GM19023 (cell line): ENCODE measurements around the gene CTXND1.
"Not testable (repeated sequence)": the region's sequence is repeated elsewhere in the genome, so short reads cannot be mapped to it uniquely, and the experiment has no call there.

Experiments used
- ATAC-seq: cut with Tn5 transposase; IDR thresholded peaks from one replicate; pipeline ENCODE4 v1.9.1; 2021; ENCODE audit warnings: mild to moderate bottlenecking, moderate library complexity; ENCODE audit not compliant: unreplicated experiment

CTXND1 gene

DNA sequence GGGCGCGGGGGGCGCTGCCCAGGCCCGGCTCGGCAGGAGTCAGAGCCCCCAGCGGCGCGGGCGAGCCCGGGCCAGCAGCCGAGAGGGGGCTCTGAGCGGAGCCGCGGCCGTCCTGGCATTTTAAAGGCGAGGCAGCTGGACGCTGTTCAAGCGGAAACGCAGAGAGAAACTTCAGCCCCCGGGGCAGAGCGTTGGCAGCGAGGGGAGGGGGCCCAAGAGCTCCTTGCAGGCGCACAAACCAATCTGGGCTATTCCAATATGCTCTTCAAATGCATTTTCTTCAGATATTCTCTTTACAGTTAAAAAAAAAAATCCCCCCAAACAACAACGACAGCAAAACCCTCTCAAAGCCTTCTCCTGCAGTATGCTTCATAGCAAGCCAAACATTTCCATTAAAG is at the start of gene CTXND1:
TSS of gene CTXND1 (minus strand) at position 93 of the 398 bp plus-strand sequence. CDS start 50,264 bp downstream, outside the sequence.
- ATAC-seq = no peak

DNA sequence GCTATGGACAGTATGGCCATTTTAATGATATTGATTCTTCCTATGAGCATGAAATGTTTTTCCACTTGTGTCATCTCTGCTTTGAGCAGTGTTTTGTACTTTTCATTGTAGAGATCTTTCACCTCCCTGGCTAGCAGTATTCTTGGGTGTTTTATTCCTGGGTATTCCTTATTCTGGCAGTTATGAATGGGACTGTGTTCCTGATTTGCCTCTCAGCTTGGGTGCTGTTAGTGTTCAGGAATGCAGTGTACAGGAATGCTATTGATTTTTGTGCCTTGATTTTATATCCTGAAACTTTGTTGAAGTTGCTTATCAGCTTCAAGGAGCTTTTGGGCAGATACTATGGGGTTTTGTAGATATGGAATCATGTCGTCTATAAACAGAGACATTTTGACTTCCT is 49.5 kb upstream of the CTXND1 start:
- ATAC-seq = no peak

DNA sequence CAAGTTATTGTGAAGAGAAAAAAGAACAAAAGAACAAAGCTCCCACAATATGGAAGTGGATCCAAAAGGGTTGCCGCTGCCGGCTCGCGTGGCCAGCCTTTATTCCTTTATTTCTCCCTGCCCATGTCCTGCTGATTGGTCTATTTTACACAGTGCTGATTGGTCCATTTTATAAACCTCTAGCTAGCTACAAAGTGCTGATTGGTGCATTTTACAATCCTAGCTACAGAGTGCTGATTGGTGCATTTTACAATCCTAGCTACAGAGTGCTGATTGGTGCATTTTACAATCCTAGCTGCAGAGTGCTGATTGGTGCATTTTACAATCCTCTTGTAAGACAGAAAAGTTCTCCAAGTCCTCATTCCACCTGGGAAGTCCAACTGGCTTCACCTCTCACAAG is 43.8 kb upstream of the CTXND1 start:
- not testable (repeated sequence) for ATAC-seq

DNA sequence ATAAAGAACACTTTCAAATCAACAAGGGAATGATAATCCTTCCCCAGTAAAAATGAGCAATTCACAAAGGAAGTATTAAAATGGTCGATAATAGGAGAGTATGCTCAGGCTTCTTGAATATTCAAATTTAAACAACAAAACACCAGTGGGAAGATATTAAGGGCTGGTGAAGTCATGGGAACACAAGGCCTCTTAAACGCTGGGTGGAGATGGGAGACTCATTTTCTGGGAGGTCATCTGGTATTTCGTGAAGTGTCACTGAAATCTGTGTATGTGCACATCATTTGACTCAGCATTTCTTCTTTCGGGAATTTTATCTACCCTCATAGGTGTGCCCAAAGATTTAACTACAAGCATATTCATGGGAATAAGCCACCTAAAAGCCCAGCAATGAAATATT is 40.1 kb upstream of the CTXND1 start:
- no peak for ATAC-seq

DNA sequence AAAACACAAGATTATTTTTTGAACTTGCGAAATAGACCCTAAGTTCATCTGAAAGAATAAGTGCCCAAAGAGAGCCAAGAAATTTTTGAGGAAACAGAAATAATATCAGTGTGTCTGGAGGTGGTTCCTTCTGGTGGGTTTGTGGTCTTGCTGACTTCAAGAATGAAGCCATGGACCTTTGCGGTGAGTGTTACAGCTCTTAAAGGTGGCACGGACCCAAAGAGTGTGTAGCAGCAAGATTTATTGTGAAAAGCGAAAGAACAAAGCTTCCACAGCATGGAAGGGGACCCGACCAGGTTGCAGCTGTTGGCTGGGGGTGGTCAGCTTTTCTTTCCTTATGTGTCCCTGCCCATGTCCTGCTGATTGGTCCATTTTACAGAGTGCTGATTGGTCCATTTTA is 38.9 kb upstream of the CTXND1 start:
- not testable (repeated sequence) for ATAC-seq

DNA sequence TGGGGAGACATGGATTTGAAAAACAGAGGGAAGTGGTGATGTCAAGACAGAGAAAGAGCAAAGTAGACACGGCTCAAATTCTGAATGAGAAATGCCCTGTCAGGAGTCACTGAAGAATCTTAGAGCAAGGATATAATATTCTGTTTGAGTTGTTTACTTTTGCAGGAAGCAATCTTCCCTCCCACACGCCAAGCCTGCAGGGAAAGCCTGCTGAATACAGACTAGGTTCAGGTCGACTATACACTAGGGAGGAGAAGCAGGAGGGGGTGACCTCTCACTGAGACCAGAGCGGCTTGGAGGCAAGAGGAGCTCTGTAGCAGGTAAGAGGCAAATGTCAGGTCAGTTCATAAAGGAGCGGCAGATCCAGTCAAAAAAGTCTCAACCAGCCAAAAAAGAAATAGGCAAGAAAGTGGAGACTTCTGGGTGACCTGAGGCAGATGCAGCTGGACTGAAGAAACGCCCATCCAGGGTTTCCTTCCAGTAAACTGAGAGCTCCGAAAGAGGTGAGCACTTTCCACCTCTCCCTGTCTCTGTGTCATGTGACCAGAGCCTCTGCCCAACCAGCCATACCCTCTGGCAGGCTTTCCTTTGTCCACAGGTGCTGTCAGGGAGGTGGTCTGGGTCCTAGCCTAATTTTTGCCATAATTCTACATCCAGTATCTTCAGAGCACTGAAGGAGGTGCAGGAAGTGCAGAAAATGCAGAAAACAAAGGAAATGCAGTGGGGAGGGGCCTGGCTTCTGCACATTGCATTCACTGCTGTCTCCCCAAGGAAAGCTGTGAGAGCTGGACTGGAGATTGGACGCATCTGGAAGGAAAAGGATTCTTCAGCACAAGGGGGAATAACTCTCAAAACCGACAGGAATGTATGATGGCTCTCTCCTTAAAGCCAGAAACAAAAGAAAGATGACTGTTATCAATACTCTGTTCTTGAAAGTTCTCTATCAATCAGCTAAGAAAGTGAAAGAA is 37.8 kb upstream of the CTXND1 start:
- no peak for ATAC-seq

DNA sequence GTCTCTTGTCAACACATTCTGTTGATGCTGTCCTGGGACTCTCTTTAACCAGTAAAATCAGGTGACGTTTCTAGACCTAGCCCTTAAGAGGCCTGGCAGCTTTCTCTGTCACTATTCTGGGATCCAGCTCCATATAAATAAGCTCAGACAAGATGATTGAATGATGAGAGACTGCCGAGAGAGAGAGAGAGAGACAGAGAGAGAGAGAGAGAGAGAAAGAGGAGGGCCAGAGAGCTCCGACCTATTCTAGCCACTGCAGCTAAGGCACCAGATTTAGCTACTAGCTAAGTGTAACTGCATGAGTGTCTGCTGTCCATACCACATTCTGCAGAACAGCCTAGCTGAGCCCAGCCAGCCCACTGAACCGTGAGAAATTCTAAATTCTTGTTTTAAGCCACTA is 36.1 kb upstream of the CTXND1 start:
- no peak for ATAC-seq

DNA sequence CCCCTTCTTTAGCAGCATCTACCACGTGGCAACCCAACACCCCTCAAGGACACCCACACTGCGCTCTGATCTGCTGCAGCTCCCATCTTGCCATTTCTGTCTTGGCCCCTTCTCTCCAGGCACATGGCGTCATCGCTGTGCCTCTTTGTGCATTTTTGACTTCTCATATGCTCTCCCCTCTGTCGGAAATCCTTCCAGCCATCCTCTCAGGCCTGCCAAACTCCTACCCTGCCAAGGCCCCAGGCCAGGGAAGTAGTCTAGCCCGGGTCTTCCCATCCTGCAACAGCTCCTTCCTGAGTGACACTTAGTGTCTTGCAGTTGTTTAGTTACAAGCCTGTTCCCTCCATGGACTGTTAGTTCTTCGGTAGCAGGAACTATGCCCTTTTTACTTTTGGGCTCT is 34.0 kb upstream of the CTXND1 start:
- ATAC-seq = no peak

DNA sequence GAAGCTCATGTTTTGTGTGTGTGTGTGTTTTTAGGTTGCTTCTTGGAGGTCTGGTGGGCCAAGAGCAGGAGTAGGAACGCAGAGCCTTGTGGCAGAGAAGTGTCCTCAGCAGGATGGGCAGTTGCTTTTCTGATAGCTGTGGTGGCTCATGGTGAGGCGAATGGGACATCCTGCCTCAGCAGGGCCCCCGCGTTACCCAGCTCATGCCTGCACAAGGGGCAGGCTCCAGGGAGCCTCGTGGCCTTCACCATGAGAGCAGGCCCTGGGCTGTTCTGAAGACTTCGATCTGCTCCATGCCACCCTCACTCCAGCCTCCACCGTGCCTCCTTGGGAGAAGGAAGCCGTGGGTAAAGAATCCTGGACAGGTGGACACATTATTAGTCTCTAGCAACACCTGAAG is 33.4 kb upstream of the CTXND1 start:
- ATAC-seq = no peak

DNA sequence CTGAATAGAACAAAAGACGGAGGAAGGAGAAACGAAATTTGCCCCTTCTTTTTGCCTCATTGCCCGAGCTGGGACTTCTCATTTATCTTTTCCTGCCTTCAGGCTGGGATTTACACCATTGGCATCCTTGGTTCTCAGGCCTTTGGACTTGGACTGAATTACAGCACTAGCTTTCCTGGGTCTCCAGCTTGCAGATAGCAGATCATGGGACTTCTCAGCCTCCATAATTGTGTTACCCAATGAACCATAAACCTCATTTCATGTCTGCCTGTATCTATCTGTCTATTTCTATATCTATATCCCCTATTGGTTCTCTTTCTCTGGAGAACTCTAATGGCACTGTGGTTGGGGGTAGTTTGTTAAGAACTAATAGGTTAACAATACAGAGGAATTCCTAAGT is 31.5 kb upstream of the CTXND1 start:
- ATAC-seq = no peak

DNA sequence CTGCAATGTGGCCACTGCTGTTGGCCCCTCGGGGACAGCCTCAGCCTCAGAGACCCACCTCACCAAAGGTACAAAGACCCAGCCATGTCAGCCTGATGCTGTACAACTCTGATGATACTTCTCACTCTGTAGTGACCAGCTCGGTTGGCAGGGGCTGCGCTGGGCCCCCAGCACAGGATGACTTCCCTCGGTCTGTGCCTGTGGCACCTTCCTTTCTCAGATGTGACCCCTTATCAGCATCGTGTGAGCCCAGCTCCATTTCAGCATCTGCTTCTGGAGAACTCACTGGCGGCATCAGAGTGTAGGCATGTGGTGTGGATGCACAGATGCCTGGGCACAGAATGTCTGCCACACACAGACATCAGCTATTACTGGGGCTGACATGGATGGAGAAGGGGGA is 25.1 kb upstream of the CTXND1 start:
- no peak for ATAC-seq

DNA sequence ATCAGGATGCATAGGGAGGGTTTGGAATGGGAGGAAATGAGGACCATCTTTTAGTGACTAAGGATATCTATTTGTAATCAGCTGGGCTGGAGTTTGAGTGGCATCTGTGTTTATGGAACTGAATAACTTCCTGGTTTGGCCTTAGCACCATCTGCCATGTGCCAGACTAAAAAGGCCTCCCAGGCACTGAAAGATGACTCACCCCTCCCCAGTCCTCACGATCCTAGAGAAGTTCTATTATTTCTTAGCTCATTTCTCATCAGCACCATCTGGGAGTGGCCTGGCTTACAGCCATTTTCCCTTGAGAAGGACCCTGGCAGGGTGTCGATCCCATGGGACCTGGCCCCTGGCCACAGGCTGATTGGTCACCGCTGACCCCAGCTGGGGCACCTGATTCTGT is 23.9 kb upstream of the CTXND1 start:
- no peak for ATAC-seq

DNA sequence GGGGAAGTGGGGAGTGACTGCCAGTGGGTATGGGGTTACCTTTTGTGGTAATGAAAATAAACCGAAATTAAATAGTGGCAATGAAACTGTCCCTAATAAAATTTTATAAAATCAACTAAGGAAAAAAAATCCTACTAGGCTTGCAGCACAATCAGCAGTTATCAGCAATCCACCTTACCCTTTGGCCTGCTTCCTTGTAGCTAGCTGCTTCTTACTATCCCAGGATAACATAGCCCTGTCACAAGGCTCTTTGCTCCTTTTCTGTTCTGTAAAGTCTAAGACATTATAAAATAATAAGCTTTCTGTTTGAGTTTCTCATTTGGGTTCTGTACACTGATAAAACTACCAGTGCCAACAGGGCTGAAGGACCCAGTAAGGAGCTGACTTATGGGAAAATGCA is 23.0 kb upstream of the CTXND1 start:
- ATAC-seq = no peak

DNA sequence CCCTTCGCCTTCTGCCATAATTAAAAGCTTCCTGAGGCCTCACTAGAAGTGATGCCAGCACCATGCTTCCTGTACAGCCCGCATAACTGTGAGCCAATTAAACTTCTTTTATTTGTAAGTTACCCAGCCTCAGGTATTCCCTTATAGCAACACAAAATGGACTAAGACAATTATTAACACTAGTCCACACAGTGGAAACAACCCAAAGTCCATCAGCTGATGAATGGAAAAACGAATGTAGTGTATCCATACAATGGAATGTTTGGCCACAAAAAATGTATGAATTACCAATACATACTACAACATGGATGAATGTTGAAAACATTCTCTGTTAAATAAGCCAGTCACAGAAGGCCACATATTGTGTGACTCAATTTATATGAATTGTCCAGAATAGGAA is 22.5 kb upstream of the CTXND1 start:
- no peak for ATAC-seq

DNA sequence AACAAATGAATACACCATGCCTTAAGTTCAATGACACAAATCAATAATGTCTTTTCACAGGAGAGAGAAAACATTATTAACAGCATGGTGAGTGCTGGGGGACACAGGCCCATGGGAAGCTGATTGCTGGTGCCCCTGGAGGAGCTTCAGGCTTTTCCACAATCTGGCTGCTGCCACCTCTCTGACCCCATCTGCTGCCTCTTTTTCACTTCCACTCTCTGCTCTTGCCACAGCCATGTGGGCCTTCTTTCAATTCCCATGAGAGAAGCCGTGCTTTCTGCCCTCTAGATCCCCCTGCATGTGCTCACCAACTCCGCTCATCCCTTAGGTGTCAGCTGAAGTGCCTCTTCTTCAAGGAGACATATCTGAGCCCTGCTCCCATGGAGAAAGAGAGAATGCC is 21.0 kb upstream of the CTXND1 start:
- no peak for ATAC-seq

DNA sequence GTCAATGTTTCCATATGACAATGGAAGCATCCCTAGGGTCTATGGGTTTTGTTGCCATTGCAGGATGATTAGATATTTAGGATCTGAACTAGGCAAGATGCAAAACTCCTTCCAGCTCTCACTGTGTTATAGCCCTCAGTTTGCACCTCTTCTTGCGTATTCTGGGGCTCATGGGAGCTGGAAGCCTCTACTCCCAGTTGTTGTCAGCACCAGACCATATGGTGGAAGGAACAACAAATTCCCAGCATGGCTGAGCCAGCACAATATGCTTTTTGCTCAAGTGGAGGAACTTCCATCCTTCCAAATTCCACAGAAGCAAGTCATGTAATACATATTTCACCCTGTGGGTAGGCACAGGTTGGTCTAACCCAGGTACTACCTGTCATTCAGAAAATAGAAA is 18.5 kb upstream of the CTXND1 start:
- ATAC-seq = no peak

DNA sequence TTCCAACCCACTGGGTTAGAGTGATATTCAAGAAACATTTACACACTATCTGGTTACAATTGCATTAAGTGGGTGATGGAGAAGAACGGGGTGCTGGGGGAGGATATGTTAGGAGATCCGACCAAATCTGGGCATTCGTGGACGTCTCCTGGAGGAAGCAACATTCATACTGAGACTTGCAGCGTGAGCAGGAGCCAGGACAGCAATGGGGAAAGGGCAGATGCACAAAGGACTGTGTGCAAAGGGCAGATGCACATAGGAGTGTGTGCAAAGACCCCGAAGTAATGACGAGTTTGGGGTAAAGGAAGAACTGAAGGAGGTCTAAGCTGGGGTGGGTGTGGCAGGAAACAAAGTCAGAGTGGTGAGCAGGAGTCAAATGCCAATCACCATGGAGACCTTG is 16.1 kb upstream of the CTXND1 start:
- ATAC-seq = no peak

DNA sequence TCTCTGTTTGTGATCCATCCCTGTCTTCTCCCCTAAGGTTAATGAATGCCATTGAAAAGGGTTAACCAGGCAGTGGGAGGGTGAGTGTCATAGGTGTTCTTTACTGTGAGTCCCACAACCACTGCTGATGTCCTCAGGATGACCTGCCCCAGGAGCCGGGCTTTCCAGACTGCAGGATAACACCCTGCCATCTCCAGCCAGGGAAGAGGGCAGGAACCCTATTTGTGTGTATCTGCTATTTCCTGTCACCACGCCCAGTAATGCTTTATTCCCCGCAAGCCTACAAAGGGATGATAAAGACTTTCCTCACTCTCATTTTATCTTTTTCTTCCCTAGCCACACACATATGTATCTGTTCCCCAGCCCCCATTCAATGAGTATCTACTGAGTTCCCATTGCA is 15.6 kb upstream of the CTXND1 start:
- ATAC-seq = no peak

DNA sequence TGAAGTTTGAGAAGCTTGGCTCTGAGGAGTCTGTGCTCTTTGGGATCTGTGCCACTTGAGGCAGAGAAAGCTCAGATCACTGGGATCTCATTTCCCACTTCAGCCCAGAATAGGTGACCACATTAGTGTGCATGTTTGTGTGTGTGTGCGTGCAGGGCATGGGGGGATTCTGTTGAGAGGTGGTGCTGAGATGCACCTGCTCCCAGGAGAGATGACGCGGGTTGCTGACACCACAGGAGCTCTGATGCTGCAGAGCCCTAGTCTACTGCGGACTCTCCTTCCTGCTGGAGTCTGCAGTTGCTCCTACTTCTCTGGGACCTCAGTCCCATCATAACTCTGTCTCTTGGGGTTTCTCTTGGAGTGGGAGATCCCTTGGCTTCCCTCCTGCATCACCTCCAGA is 14.7 kb upstream of the CTXND1 start:
- ATAC-seq = no peak

DNA sequence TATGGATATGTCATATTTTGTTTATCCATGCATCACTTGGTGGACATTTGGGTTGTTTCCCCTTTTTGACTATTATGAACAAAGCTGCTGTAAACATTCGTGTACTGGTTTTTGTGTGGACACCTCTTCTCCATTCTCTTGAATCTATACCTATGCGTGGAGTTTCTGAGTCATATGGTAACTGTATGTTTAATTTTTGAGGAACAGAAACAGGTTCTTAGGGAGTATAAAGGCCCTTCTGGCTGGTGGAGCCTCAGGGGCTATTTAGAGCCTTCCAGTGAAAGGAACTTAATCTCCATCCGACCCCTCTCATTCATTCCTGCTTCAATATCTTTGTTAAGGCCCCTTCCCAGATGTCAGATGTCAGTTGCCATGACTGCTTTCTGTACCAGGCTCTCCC is 14.1 kb upstream of the CTXND1 start:
- ATAC-seq = no peak

DNA sequence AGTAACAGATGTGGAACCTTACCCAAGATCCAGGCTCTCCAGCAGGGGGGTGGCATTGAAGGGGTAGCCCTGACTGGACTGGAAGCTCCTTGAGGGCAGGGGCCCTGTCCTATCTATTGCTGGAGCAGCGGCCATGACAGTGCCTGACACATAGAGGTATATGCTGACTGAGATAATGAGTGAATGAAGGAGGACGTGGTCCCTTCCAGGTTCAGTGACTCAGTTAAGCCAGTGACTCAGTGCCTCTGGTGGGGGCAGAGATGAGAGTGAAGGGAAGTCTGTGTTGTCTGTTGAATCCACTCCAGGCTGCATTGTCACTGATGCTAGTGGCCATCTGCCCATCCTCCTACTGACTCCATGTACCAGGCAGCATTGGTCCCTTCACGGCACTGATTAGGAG is 13.0 kb upstream of the CTXND1 start:
- ATAC-seq = no peak

DNA sequence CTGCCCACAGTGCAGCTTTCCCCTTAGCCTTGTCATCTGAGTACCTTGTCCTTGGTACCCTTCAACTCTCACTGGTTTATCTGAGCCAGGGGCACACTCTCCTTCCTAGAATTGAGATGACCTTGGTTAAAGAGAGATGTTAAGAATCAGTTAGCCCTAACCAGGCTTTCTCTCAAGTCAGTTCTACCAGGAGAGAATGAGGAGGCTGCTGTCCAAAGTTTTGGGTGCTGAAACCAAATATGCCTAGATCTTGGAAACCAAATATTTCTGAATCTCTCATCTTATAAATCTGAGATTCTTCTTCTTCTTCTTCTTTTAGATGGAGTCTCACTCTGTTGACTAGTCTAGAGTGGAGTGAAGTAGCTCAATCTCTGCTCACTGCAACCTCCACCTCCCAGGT is 12.0 kb upstream of the CTXND1 start:
- no peak for ATAC-seq

DNA sequence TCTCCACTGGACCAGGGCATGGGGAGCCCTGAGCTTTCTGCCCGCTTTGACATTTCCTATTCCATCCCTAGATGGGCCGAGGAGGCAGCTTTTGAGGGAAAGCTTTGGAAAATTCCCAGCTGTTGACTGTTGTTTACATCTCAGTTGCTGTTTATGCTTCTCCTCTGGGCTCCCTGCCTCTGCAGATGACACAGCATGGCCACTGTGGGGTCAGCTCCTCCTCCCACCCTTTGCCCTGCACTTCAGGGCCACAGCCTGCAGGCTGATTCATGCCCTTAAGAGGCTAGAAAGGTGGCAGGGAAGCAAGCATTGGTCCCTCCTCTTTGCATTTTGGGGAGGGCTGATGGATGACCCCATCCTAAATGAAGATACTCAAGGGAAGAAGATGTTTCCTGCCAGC is 8.5 kb upstream of the CTXND1 start:
- no peak for ATAC-seq
